ENCODE data around the gene RAB40B. TPM values are rescaled to one million over a fixed set of nuclear protein-coding genes. Genes with fewer than 3 reads are reported as not detected.

Gene RAB40B
- polyA plus RNA-seq, 1 experiment = 5.4 TPM

- no peak overlapping the region for H3K4me3 ChIP-seq (ENCODE audit: low read depth, low read length)
- H3K27me3 ChIP-seq (ENCODE audit: control insufficient read depth, insufficient read depth, low read length) = peaks cover 2% of the 10 kb centered on the region
- no peak for TF ChIP-seq CTCF (IDR thresholded peaks at IDR 0.05; ENCODE audit: low read depth, low read length)
- H3K27ac ChIP-seq (ENCODE audit: low read depth, low read length) = no peak overlapping the region
- CTCF ChIA-PET = interaction anchor here (1.5 kb wide), 1 partner anchor 9 kb away, joined by 7 read pairs; no protein-coding TSS in a partner anchor
- POLR2A ChIA-PET = no interaction called here
- H3K9me3 ChIP-seq (ENCODE audit: control insufficient read depth, insufficient read depth, low read length) = peaks cover 13% of the 10 kb centered on the region
- no peak for DNase-seq (ENCODE audit: low read depth, low spot score)
These were observed 21.1 kb downstream of the RAB40B start for GRCh38 chr17:82677353-82677925.

GRCh38 chr17:82675476-82676245 lies 22.8 kb downstream of the RAB40B start:
- Histone ChIP-seq H3K27ac (ENCODE audit: low read depth, low read length) (no peak overlapping the region), H3K9me3 (ENCODE audit: control insufficient read depth, insufficient read depth, low read length) (peaks cover 10% of the 10 kb centered on the region; the same call in 1 of the 2 replicates), H3K27me3 (ENCODE audit: control insufficient read depth, insufficient read depth, low read length) (peaks cover 2% of the 10 kb centered on the region), H3K4me3 (ENCODE audit: low read depth, low read length) (no peak overlapping the region)
- ChIA-PET CTCF (no interaction called here), POLR2A (no interaction called here)
- DNase-seq (ENCODE audit: low read depth, low spot score) = no peak
- no peak for TF ChIP-seq CTCF (IDR thresholded peaks at IDR 0.05; ENCODE audit: low read depth, low read length)

GRCh38 chr17:82674656-82675475 lies 23.6 kb downstream of the RAB40B start:
- Histone ChIP-seq H3K9me3 (ENCODE audit: control insufficient read depth, insufficient read depth, low read length) (peaks cover 5% of the 10 kb centered on the region; the same call in 1 of the 2 replicates), H3K27me3 (ENCODE audit: control insufficient read depth, insufficient read depth, low read length) (peaks cover 2% of the 10 kb centered on the region), H3K4me3 (ENCODE audit: low read depth, low read length) (no peak overlapping the region), H3K27ac (ENCODE audit: low read depth, low read length) (no peak overlapping the region)
- CTCF ChIA-PET = no interaction called here
- POLR2A ChIA-PET = no interaction called here
- DNase-seq (ENCODE audit: low read depth, low spot score) = no peak
- no peak for TF ChIP-seq CTCF (IDR thresholded peaks at IDR 0.05; ENCODE audit: low read depth, low read length)

- H3K9me3 ChIP-seq (ENCODE audit: control insufficient read depth, insufficient read depth, low read length) = no peaks in the 10 kb centered on the region; the same call in 1 of the 2 replicates
- ChIA-PET CTCF (interaction anchor here (0.7 kb wide), 1 partner anchor 129 kb away, joined by 4 read pairs; no protein-coding TSS in a partner anchor), POLR2A (no interaction called here)
- no peak for DNase-seq (ENCODE audit: low read depth, low spot score)
- TF ChIP-seq CTCF (IDR thresholded peaks at IDR 0.05; ENCODE audit: low read depth, low read length) = no peak
- H3K4me3 ChIP-seq (ENCODE audit: low read depth, low read length) = no peak overlapping the region
- H3K27me3 ChIP-seq (ENCODE audit: control insufficient read depth, insufficient read depth, low read length) = no peaks in the 10 kb centered on the region
- H3K27ac ChIP-seq (ENCODE audit: low read depth, low read length) = no peak overlapping the region
These were observed 27.6 kb downstream of the RAB40B start for GRCh38 chr17:82670661-82671450.

Measured in AG04450 (cell line).